ENCODE results near the gene MOBP.

DNA sequence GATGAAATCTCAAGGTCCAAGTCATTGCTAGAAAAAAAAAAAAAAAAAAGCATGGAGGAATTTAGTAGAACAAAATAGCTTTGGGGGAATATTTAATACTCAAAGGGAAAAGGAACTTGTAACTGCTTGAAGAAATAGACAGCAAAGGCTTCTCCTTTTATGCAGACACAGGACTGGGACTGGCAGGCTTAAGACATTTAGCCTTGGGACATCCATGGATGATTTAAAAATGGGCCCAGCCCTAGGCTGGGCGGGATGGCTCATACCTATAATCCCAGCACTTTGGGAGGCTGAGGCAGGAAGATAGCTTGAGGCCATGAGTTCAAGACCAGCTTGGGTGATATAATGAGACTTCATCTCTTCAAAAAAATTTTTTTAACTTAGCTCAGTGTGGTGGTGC is 41.2 kb upstream of the MOBP start:
- TF ChIP-seq, protein P1, sequence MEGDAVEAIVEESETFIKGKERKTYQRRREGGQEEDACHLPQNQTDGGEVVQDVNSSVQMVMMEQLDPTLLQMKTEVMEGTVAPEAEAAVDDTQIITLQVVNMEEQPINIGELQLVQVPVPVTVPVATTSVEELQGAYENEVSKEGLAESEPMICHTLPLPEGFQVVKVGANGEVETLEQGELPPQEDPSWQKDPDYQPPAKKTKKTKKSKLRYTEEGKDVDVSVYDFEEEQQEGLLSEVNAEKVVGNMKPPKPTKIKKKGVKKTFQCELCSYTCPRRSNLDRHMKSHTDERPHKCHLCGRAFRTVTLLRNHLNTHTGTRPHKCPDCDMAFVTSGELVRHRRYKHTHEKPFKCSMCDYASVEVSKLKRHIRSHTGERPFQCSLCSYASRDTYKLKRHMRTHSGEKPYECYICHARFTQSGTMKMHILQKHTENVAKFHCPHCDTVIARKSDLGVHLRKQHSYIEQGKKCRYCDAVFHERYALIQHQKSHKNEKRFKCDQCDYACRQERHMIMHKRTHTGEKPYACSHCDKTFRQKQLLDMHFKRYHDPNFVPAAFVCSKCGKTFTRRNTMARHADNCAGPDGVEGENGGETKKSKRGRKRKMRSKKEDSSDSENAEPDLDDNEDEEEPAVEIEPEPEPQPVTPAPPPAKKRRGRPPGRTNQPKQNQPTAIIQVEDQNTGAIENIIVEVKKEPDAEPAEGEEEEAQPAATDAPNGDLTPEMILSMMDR (IDR thresholded peaks at IDR 0.05): no peak
- no peak for TF ChIP-seq POLR2A (IDR thresholded peaks at IDR 0.05)

Measured in heart left ventricle (tissue), 13 donors.